GM23338 (cell line): ENCODE data around the gene WDR45B. TPM values are rescaled to one million over a fixed set of nuclear protein-coding genes. Genes with fewer than 3 reads are reported as not detected.

Source experiments
- ATAC-seq: fragments of 200-7000 bp; cut with Tn5 transposase; 3 replicates; pipeline ENCODE4 v1.9.1; 2020
- DNase-seq: peaks from one replicate; pipeline ENCODE4 v3.0.0-alpha.2; 2015; ENCODE audit warnings: low spot score
- H2AFZ ChIP-seq: fragments of 200-600 bp; sonication (generic); 2 replicates; pipeline ENCODE4 v1.8.0; 2016; ENCODE audit warnings: antibody characterized with exemption, mild to moderate bottlenecking, moderate library complexity
- H3F3A ChIP-seq: fragments of 200-600 bp; sonication (generic); replicated peaks from 2 replicates; pipeline ENCODE4 v1.8.0; 2017; ENCODE audit warnings: antibody characterized with exemption, mixed run types, low read depth
- H3K27ac ChIP-seq: fragments of 200-600 bp; sonication (generic); 2 replicates; pipeline ENCODE4 v1.6.1; 2016; ENCODE audit warnings: low read depth
- H3K27me3 ChIP-seq: fragments of 200-600 bp; sonication (generic); 2 replicates; pipeline ENCODE4 v1.8.0; 2016; ENCODE audit warnings: mild to moderate bottlenecking, mixed run types, moderate library complexity; ENCODE audit not compliant: insufficient read depth
- H3K36me3 ChIP-seq: fragments of 200-600 bp; sonication (generic); 2 replicates; pipeline ENCODE4 v1.8.0; 2016; ENCODE audit warnings: mild to moderate bottlenecking; ENCODE audit not compliant: insufficient read depth
- H3K4me1 ChIP-seq: fragments of 200-600 bp; sonication (generic); 2 replicates; pipeline ENCODE4 v1.8.0; 2016; ENCODE audit warnings: mild to moderate bottlenecking, moderate library complexity; ENCODE audit not compliant: insufficient read depth
- H3K4me2 ChIP-seq: fragments of 200-600 bp; sonication (generic); 2 replicates; pipeline ENCODE4 v1.7.1; 2017; ENCODE audit warnings: mixed run types
- H3K4me3 ChIP-seq: fragments of 200-600 bp; sonication (generic); 2 replicates; pipeline ENCODE4 v1.6.1; 2016; ENCODE audit warnings: mixed run types
- H3K79me2 ChIP-seq: fragments of 200-600 bp; sonication (generic); replicated peaks from 2 replicates; pipeline ENCODE4 v1.8.0; 2017; ENCODE audit warnings: mild to moderate bottlenecking; ENCODE audit not compliant: insufficient read depth
- H3K9me2 ChIP-seq: fragments of 200-600 bp; sonication (generic); 2 replicates; pipeline ENCODE4 v1.8.0; 2017; ENCODE audit not compliant: insufficient read depth
- H4K20me1 ChIP-seq: fragments of 200-600 bp; sonication (generic); replicated peaks from 2 replicates; pipeline ENCODE4 v1.8.0; 2017; ENCODE audit warnings: mild to moderate bottlenecking; ENCODE audit not compliant: insufficient read depth
- H3K27ac Mint-ChIP-seq: 2 replicates; pipeline ENCODE4 v1.8.0; 2020; ENCODE audit warnings: inconsistent platforms, mild to moderate bottlenecking, moderate library complexity, mixed read lengths
- H3K27me3 Mint-ChIP-seq: 3 replicates; pipeline ENCODE4 v1.8.0; 2022; ENCODE audit warnings: low read depth, mild to moderate bottlenecking, moderate library complexity, mixed read lengths, inconsistent platforms; ENCODE audit not compliant: insufficient read depth, poor library complexity
- H3K36me3 Mint-ChIP-seq: 3 replicates; pipeline ENCODE4 v1.8.0; 2021; ENCODE audit warnings: low read depth, mild to moderate bottlenecking, inconsistent platforms, moderate library complexity, mixed read lengths
- H3K4me1 Mint-ChIP-seq: 3 replicates; pipeline ENCODE4 v1.8.0; 2020; ENCODE audit warnings: mild to moderate bottlenecking, inconsistent platforms, mixed read lengths
- H3K4me3 Mint-ChIP-seq: 3 replicates; pipeline ENCODE4 v1.8.0; 2021; ENCODE audit warnings: moderate library complexity, mild to moderate bottlenecking, inconsistent platforms, mixed read lengths
- H3K9me3 Mint-ChIP-seq: 3 replicates; pipeline ENCODE4 v1.8.0; 2020; ENCODE audit warnings: moderate library complexity, mild to moderate bottlenecking, inconsistent platforms, mixed read lengths
- CREB1 ChIP-seq: fragments of 250-450 bp; sonication (Bioruptor Pico); IDR thresholded peaks from 2 replicates; pipeline ENCODE4 v1.5.0; 2020; ENCODE audit warnings: low read depth, mild to moderate bottlenecking, moderate library complexity
- EZH2 ChIP-seq: fragments of 200-600 bp; sonication (generic); IDR thresholded peaks from one replicate; pipeline ENCODE4 v1.8.0; 2017; ENCODE audit warnings: antibody characterized with exemption, mild to moderate bottlenecking, low read depth; ENCODE audit not compliant: unreplicated experiment
- EZH2phosphoT487 ChIP-seq: fragments of 200-600 bp; sonication (generic); IDR thresholded peaks from one replicate; pipeline ENCODE4 v1.8.1; 2018; ENCODE audit warnings: antibody characterized with exemption; ENCODE audit not compliant: unreplicated experiment
- NANOG ChIP-seq: IDR thresholded peaks from 2 replicates; pipeline ENCODE4 v1.6.1; 2016; ENCODE audit warnings: antibody characterized with exemption, borderline replicate concordance
- STAT1 ChIP-seq: IDR thresholded peaks from one replicate; pipeline ENCODE4 v1.6.1; 2016; ENCODE audit warnings: antibody characterized with exemption; ENCODE audit not compliant: unreplicated experiment
- ZNF114 ChIP-seq: fragments of 250-450 bp; sonication (Bioruptor Pico); IDR thresholded peaks from 2 replicates; pipeline ENCODE4 v1.5.0; 2020; ENCODE audit warnings: mild to moderate bottlenecking, moderate library complexity
- ZNF331 ChIP-seq: fragments of 250-450 bp; sonication (Bioruptor Pico); IDR thresholded peaks from 2 replicates; pipeline ENCODE4 v1.5.0; 2020; ENCODE audit warnings: low read depth, mild to moderate bottlenecking, moderate library complexity
- polyA plus RNA-seq: library from polyadenylated mRNA; unstranded; fragments of >200 nt; fragmentation: Nextera tagmentation; extraction: Ambion mirVana; gene quantifications from 2 replicates; pipeline ENCODE4 v1.2.1, GENCODE V29; 2016
- total RNA-seq: library from RNA; depleted of rRNA; stranded (reverse); fragments of >200 nt; shearing (Covaris generic); gene quantifications from 2 replicates; pipeline ENCODE4 v1.2.3, GENCODE V29; 2014
- TF ChIP-seq, protein P1 (sequence below): IDR thresholded peaks from 2 replicates; pipeline ENCODE4 v1.6.1; 2016; ENCODE audit warnings: antibody characterized with exemption
- TF ChIP-seq, protein P2 (sequence below): IDR thresholded peaks from one replicate; pipeline ENCODE4 v1.6.1; 2018; ENCODE audit warnings: antibody characterized with exemption; ENCODE audit not compliant: unreplicated experiment

WDR45B gene
- total and polyA plus RNA-seq, 2 experiments from 2014 or later = 69.4 to 96.4 TPM

- TF ChIP-seq CREB1 (CRISPR knock-in tag) = no peak
- no peak for TF ChIP-seq ZNF114
- TF ChIP-seq NANOG = no peak
- no peak for TF ChIP-seq EZH2
- TF ChIP-seq STAT1 = no peak
- no peak for TF ChIP-seq EZH2phosphoT487
Measured at GRCh38 chr17:82694647-82695046, 46.4 kb upstream of the WDR45B start (continued).

GRCh38 chr17:82693168-82693867 is 45.1 kb upstream of the WDR45B start:
- H3K4me3 Mint-ChIP-seq = no peak overlapping the region
- no peak for ATAC-seq
- Histone ChIP-seq H3F3A (no peaks in the 10 kb centered on the region), H3K27me3 (peaks cover 27% of the 10 kb centered on the region), H3K36me3 (no peaks in the 10 kb centered on the region), H3K4me2 (no peak overlapping the region), H2AFZ (no peak overlapping the region), H4K20me1 (no peaks in the 10 kb centered on the region), H3K79me2 (no peaks in the 10 kb centered on the region), H3K9me2 (no peaks in the 10 kb centered on the region), H3K27ac (no peak overlapping the region), H3K4me3 (no peak overlapping the region), H3K4me1 (no peaks in the 10 kb centered on the region)
- no peaks in the 10 kb centered on the region; the same call in 2 of the 3 replicates for H3K4me1 Mint-ChIP-seq
- H3K36me3 Mint-ChIP-seq = no peaks in the 10 kb centered on the region
- TF ChIP-seq EZH2 = no peak
- TF ChIP-seq ZNF114 = no peak
- no peak for TF ChIP-seq ZNF331 (CRISPR knock-in tag)
- no peak for TF ChIP-seq EZH2phosphoT487
- TF ChIP-seq, protein P1, sequence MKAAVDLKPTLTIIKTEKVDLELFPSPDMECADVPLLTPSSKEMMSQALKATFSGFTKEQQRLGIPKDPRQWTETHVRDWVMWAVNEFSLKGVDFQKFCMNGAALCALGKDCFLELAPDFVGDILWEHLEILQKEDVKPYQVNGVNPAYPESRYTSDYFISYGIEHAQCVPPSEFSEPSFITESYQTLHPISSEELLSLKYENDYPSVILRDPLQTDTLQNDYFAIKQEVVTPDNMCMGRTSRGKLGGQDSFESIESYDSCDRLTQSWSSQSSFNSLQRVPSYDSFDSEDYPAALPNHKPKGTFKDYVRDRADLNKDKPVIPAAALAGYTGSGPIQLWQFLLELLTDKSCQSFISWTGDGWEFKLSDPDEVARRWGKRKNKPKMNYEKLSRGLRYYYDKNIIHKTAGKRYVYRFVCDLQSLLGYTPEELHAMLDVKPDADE = no peak
- TF ChIP-seq, protein P2, sequence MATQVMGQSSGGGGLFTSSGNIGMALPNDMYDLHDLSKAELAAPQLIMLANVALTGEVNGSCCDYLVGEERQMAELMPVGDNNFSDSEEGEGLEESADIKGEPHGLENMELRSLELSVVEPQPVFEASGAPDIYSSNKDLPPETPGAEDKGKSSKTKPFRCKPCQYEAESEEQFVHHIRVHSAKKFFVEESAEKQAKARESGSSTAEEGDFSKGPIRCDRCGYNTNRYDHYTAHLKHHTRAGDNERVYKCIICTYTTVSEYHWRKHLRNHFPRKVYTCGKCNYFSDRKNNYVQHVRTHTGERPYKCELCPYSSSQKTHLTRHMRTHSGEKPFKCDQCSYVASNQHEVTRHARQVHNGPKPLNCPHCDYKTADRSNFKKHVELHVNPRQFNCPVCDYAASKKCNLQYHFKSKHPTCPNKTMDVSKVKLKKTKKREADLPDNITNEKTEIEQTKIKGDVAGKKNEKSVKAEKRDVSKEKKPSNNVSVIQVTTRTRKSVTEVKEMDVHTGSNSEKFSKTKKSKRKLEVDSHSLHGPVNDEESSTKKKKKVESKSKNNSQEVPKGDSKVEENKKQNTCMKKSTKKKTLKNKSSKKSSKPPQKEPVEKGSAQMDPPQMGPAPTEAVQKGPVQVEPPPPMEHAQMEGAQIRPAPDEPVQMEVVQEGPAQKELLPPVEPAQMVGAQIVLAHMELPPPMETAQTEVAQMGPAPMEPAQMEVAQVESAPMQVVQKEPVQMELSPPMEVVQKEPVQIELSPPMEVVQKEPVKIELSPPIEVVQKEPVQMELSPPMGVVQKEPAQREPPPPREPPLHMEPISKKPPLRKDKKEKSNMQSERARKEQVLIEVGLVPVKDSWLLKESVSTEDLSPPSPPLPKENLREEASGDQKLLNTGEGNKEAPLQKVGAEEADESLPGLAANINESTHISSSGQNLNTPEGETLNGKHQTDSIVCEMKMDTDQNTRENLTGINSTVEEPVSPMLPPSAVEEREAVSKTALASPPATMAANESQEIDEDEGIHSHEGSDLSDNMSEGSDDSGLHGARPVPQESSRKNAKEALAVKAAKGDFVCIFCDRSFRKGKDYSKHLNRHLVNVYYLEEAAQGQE = no peak
- no peak for TF ChIP-seq NANOG
- DNase-seq = no peak
- peaks cover 21% of the 10 kb centered on the region for H3K27me3 Mint-ChIP-seq
- H3K9me3 Mint-ChIP-seq = no peaks in the 10 kb centered on the region; the same call in 2 of the 3 replicates
- no peak overlapping the region for H3K27ac Mint-ChIP-seq
